H1 (cell line): ENCODE results near the gene FCGBP. TPM values are rescaled to one million over a fixed set of nuclear protein-coding genes. Genes with fewer than 3 reads are reported as not detected.
"Not testable (repeated sequence)": the region's sequence is repeated elsewhere in the genome, so short reads cannot be mapped to it uniquely, and the experiment has no call there.

Source experiments
- CTCF ChIA-PET: fragments of 300-600 bp; sonication (Branson Sonifier 250); formaldehyde crosslinking; loops from one replicate; lab custom pipeline; 2021; ENCODE audit not compliant: partially characterized antibody; lab: Charles Lee
- POLR2A ChIA-PET: fragments of 300-600 bp; sonication (Branson Sonifier 250); formaldehyde crosslinking; loops from one replicate; lab custom pipeline; 2021; ENCODE audit warnings: inconsistent platforms; ENCODE audit not compliant: partially characterized antibody; lab: Charles Lee
- DNase-seq, 2 experiments: peaks; one replicate each; pipeline versions ENCODE4 v3.0.0 to v3.0.0-alpha.2; 2010 to 2022; ENCODE audit warnings: low spot score in 2 of 2, low read depth in 1 of 2, mixed read lengths in 1 of 2
- FAIRE-seq: peaks from 2 replicates; lab custom pipeline; 2011; peaks lifted over from hg19 to GRCh38; lab: Jason Lieb, UNC
- H2AFZ ChIP-seq: 2 replicates; pipeline ENCODE4 v1.8.1; 2012; ENCODE audit warnings: low read length, inconsistent platforms
- H2AK5ac ChIP-seq: 2 replicates; pipeline ENCODE4 v1.6.1; 2013; ENCODE audit warnings: low read depth, low read length
- H2BK120ac ChIP-seq: replicated peaks from 2 replicates; pipeline ENCODE3; 2013; ENCODE audit warnings: low read depth, low read length, inconsistent platforms
- H2BK12ac ChIP-seq: 2 replicates; pipeline ENCODE4 v1.6.1; 2013; ENCODE audit warnings: low read depth, low read length
- H2BK15ac ChIP-seq: 2 replicates; pipeline ENCODE4 v1.6.1; 2013; ENCODE audit warnings: low read length
- H2BK20ac ChIP-seq: 2 replicates; pipeline ENCODE4 v1.6.1; 2013; ENCODE audit warnings: low read length
- H2BK5ac ChIP-seq: 2 replicates; pipeline ENCODE4 v1.6.1; 2013; ENCODE audit warnings: low read depth, low read length
- H3K14ac ChIP-seq: 2 replicates; pipeline ENCODE4 v1.6.1; 2013; ENCODE audit warnings: inconsistent platforms; ENCODE audit not compliant: insufficient read length
- H3K18ac ChIP-seq: 2 replicates; pipeline ENCODE4 v1.6.1; 2013; ENCODE audit warnings: low read length; ENCODE audit errors: extremely low read depth
- H3K23ac ChIP-seq: 2 replicates; pipeline ENCODE4 v1.6.1; 2013; ENCODE audit warnings: inconsistent platforms; ENCODE audit not compliant: insufficient read length
- H3K23me2 ChIP-seq: 2 replicates; pipeline ENCODE4 v1.6.1; 2013; ENCODE audit warnings: low read depth, low read length
- H3K27ac ChIP-seq: 2 replicates; pipeline ENCODE4 v1.6.1; 2011; ENCODE audit warnings: low read depth, low read length, inconsistent platforms
- H3K27me3 ChIP-seq, 4 experiments: replicated peaks in 1 of 4; 1 replicate in 1 of 4; 2 replicates in 3 of 4; pipeline versions ENCODE4 v1.6.1 to v1.8.1; 2011 to 2013; ENCODE audit warnings: low read length in 3 of 4, mild to moderate bottlenecking in 3 of 4, inconsistent platforms in 2 of 4, mixed read lengths in 2 of 4, moderate library complexity in 1 of 4; ENCODE audit not compliant: control insufficient read depth in 3 of 4, insufficient read depth in 3 of 4; ENCODE audit errors: extremely low read depth in 1 of 4
- H3K36me3 ChIP-seq, 4 experiments: 2 replicates each; pipeline versions ENCODE4 v1.6.1 to v1.8.1; 2011 to 2013; ENCODE audit warnings: mild to moderate bottlenecking in 4 of 4, low read length in 3 of 4, moderate library complexity in 2 of 4, control low read depth in 1 of 4, inconsistent platforms in 1 of 4; ENCODE audit not compliant: insufficient read depth in 4 of 4, control insufficient read depth in 2 of 4
- H3K4ac ChIP-seq: replicated peaks from 2 replicates; pipeline ENCODE3; 2013; ENCODE audit warnings: low read length, low read depth, mixed read lengths, inconsistent platforms; ENCODE audit not compliant: insufficient read length
- H3K4me1 ChIP-seq, 4 experiments: replicated peaks in 1 of 4; 1 replicate in 1 of 4; 2 replicates in 3 of 4; pipeline versions ENCODE4 v1.6.1 to v1.8.1; 2011 to 2013; ENCODE audit warnings: low read length in 3 of 4, inconsistent platforms in 2 of 4, mixed read lengths in 1 of 4; ENCODE audit not compliant: insufficient read depth in 4 of 4, control insufficient read depth in 3 of 4
- H3K4me2 ChIP-seq, 2 experiments: 2 replicates each; pipeline versions ENCODE4 v1.6.1 to v1.8.1; 2011 to 2013; ENCODE audit warnings: low read depth in 2 of 2, low read length in 2 of 2, control low read depth in 1 of 2, inconsistent platforms in 1 of 2, mild to moderate bottlenecking in 1 of 2; ENCODE audit not compliant: insufficient read depth in 1 of 2
- H3K4me3 ChIP-seq, 4 experiments: fragments of 200-600, 300-600 bp in 1 of 4; sonication (generic), shearing (Covaris generic), sonication (Bioruptor Twin) in 1 of 4; 2 replicates each; pipeline versions ENCODE4 v1.5.1 to v1.8.1; 2011 to 2016; ENCODE audit warnings: low read length in 4 of 4, low read depth in 3 of 4, control low read depth in 2 of 4, inconsistent platforms in 2 of 4, mild to moderate bottlenecking in 2 of 4, mixed read lengths in 1 of 4, moderate library complexity in 1 of 4; ENCODE audit not compliant: insufficient read depth in 2 of 4; ENCODE audit errors: extremely low read depth in 1 of 4
- H3K56ac ChIP-seq: replicated peaks from 2 replicates; pipeline ENCODE3; 2013; ENCODE audit warnings: low read depth, mild to moderate bottlenecking, mixed read lengths, low read length, inconsistent platforms; ENCODE audit not compliant: insufficient read length
- H3K79me1 ChIP-seq: 2 replicates; pipeline ENCODE4 v1.6.1; 2013; ENCODE audit warnings: low read depth, low read length, control low read depth
- H3K79me2 ChIP-seq, 2 experiments: 2 replicates each; pipeline versions ENCODE4 v1.6.1 to v1.8.1; 2012 to 2013; ENCODE audit warnings: low read length in 2 of 2, mild to moderate bottlenecking in 2 of 2, inconsistent platforms in 1 of 2; ENCODE audit not compliant: insufficient read depth in 2 of 2, control insufficient read depth in 1 of 2
- H3K9ac ChIP-seq, 4 experiments: replicated peaks in 1 of 4; 1 replicate in 1 of 4; 2 replicates in 3 of 4; pipeline versions ENCODE4 v1.6.1 to v1.8.1; 2011 to 2013; ENCODE audit warnings: low read depth in 3 of 4, low read length in 3 of 4, control low read depth in 2 of 4, mild to moderate bottlenecking in 2 of 4, moderate library complexity in 2 of 4, inconsistent platforms in 1 of 4; ENCODE audit errors: extremely low read depth in 1 of 4
- H3K9me3 ChIP-seq, 2 experiments: 2 replicates each; pipeline versions ENCODE4 v1.6.1 to v1.8.1; 2012 to 2013; ENCODE audit warnings: mild to moderate bottlenecking in 2 of 2, moderate library complexity in 2 of 2, control low read depth in 1 of 2, inconsistent platforms in 1 of 2, low read depth in 1 of 2, low read length in 1 of 2, mixed read lengths in 1 of 2; ENCODE audit not compliant: insufficient read depth in 2 of 2
- H4K20me1 ChIP-seq, 2 experiments: replicated peaks in 1 of 2; 2 replicates each; pipeline versions ENCODE3 to v1.8.1; 2011 to 2013; ENCODE audit warnings: inconsistent platforms in 2 of 2, low read length in 2 of 2, mild to moderate bottlenecking in 1 of 2; ENCODE audit not compliant: insufficient read depth in 2 of 2, control insufficient read depth in 1 of 2
- H4K5ac ChIP-seq: 2 replicates; pipeline ENCODE4 v1.6.1; 2013; ENCODE audit warnings: low read length, low read depth, mixed read lengths, inconsistent platforms; ENCODE audit not compliant: insufficient read length
- H4K8ac ChIP-seq: 2 replicates; pipeline ENCODE4 v1.8.0; 2013; ENCODE audit warnings: mild to moderate bottlenecking, moderate library complexity, low read length, inconsistent platforms; ENCODE audit not compliant: insufficient read depth; ENCODE audit errors: extremely low read depth
- H4K91ac ChIP-seq: replicated peaks from 2 replicates; pipeline ENCODE3; 2013; ENCODE audit warnings: low read length, mixed read lengths, inconsistent platforms; ENCODE audit not compliant: insufficient read length
- WGBS, 2 experiments: shearing (Covaris generic) in 1 of 2; methylation state at CpG; one replicate each; pipeline versions ENCODE4 v1.1.6 to v1.1.7; 2013 to 2015; ENCODE audit warnings: low lambda C conversion rate in 2 of 2, mixed read lengths in 2 of 2, inconsistent platforms in 1 of 2, low coverage in 1 of 2, missing lambda C conversion rate in 1 of 2; ENCODE audit not compliant: insufficient replicate concordance in 2 of 2, insufficient coverage in 1 of 2, insufficient read length in 1 of 2; ENCODE audit errors: extremely low coverage in 1 of 2, missing lambda C conversion rate in 1 of 2; 5-methylcytosine and 5-hydroxymethylcytosine counted together
- polyA plus RNA-seq, 7 experiments: library from polyadenylated mRNA; depleted of rRNA in 3 of 7; stranded (reverse) in 5 of 7; unstranded in 2 of 7; fragments of >200 nt in 5 of 7; fragments of 200-250 nt in 2 of 7; gene quantifications; 1 replicate in 5 of 7; 2 replicates in 1 of 7; 4 replicates in 1 of 7; pipeline versions ENCODE4 v1.2.1 to v1.2.3, GENCODE V29; 2011 to 2013; ENCODE audit warnings: missing spikeins in 2 of 7, mixed read lengths in 2 of 7
- total RNA-seq: library from RNA; stranded (reverse); fragmentation: NEBNext Ultra II Directional; extraction: Animal tissue kit (Norgen Biotek cat#: 25700); gene quantifications from 2 replicates; pipeline ENCODE4 v1.2.1, GENCODE V29; 2021

Gene FCGBP
- total and polyA plus RNA-seq, 2 of the 8 experiments (the other 6 are each of a cell fraction or from before 2014, with no cell fraction given), result 1.1 to 3.1 TPM

- 82% methylated on average over 5 of the region's 5 CpGs; no CpG with 5 or more reads in 1 of the 2 experiments for WGBS, 2 experiments
- H3K9me3 ChIP-seq, H3K27me3 ChIP-seq, H3K36me3 ChIP-seq, H3K56ac ChIP-seq, H3K4me1 ChIP-seq, H3K27ac ChIP-seq, H3K79me2 ChIP-seq, H3K23me2 ChIP-seq, H3K9ac ChIP-seq, H2AFZ ChIP-seq, H3K14ac ChIP-seq, H2BK5ac ChIP-seq, H2BK20ac ChIP-seq, H2BK12ac ChIP-seq, H3K4ac ChIP-seq, H4K8ac ChIP-seq, H2BK120ac ChIP-seq, H3K4me2 ChIP-seq, H4K20me1 ChIP-seq, H3K23ac ChIP-seq, H3K18ac ChIP-seq, H4K91ac ChIP-seq, POLR2A ChIA-PET, FAIRE-seq, DNase-seq, H2BK15ac ChIP-seq, H4K5ac ChIP-seq, H3K4me3 ChIP-seq, H3K79me1 ChIP-seq, H2AK5ac ChIP-seq: not testable (repeated sequence)
- CTCF ChIA-PET, result interaction anchor here (0.6 to 1.5 kb wide), 2 partner anchors 14 to 399 kb away, joined by 3 to 4 read pairs; no protein-coding TSS in a partner anchor
These were observed 41.9 kb downstream of the FCGBP start for GRCh38 chr19:39892506-39892902.
